ENCODE measurements around the gene SMC1A. TPM values are rescaled to one million over a fixed set of nuclear protein-coding genes. Genes with fewer than 3 reads are reported as not detected.

The SMC1A gene
- total RNA-seq, 1 experiment from 2014 or later: 89.3 TPM

GRCh38 chrX:53362449-53362848, 60.0 kb downstream of the SMC1A start (continued):
- no peak for TF ChIP-seq E2F5 (CRISPR knock-in tag; IDR thresholded peaks at IDR 0.05)

- ATAC-seq (peak; percentile 44; the same call in 1 of the 2 replicates), DNase-seq (ENCODE audit: low spot score) (peak; percentile 9)
- no peak overlapping the region for H3K27ac Mint-ChIP-seq
- TF ChIP-seq IRF1 (CRISPR knock-in tag; IDR thresholded peaks at IDR 0.05) (no peak), ATF3 (CRISPR knock-in tag; conservative IDR thresholded peaks at IDR 0.05) (no peak), CREM (CRISPR knock-in tag; IDR thresholded peaks at IDR 0.05) (no peak)
- POLR2A ChIA-PET: no interaction called here
- H3K27me3 Mint-ChIP-seq (ENCODE audit: low read depth): no peaks in the 10 kb centered on the region
- H3K4me1 Mint-ChIP-seq: peaks cover 3% of the 10 kb centered on the region; the same call in 1 of the 2 replicates
- H3K4me3 Mint-ChIP-seq: no peak overlapping the region
- CTCF ChIA-PET: no interaction called here
- H3K9me3 Mint-ChIP-seq: peaks cover 6% of the 10 kb centered on the region
- no peaks in the 10 kb centered on the region for H3K36me3 Mint-ChIP-seq
Measured at GRCh38 chrX:53357799-53358530, 64.5 kb downstream of the SMC1A start.

- peaks cover 13% of the 10 kb centered on the region for H3K9me3 Mint-ChIP-seq
- ChIA-PET CTCF (no interaction called here), POLR2A (no interaction called here)
- ATAC-seq: peak; percentile 52
- H3K27ac Mint-ChIP-seq: no peak overlapping the region
- H3K4me3 Mint-ChIP-seq: no peak overlapping the region
- no peak for TF ChIP-seq AFF4 (CRISPR knock-in tag; IDR thresholded peaks at IDR 0.05; ENCODE audit: borderline replicate concordance)
- no peak for TF ChIP-seq GRHL2 (CRISPR knock-in tag; IDR thresholded peaks at IDR 0.05; ENCODE audit: insufficient replicate concordance, severe bottlenecking)
- no peak for TF ChIP-seq NFATC4 (CRISPR knock-in tag; IDR thresholded peaks at IDR 0.05)
- TF ChIP-seq ZBTB43 (CRISPR knock-in tag; IDR thresholded peaks at IDR 0.05): no peak
- peak; percentile 50; the same call in 1 of the 2 replicates for TF ChIP-seq USF2 (CRISPR knock-in tag; IDR thresholded peaks at IDR 0.05)
- peak; percentile 56 for DNase-seq (ENCODE audit: low spot score)
- H3K36me3 Mint-ChIP-seq: no peaks in the 10 kb centered on the region
- H3K4me1 Mint-ChIP-seq: peaks cover 3% of the 10 kb centered on the region; the same call in 1 of the 2 replicates
- no peaks in the 10 kb centered on the region for H3K27me3 Mint-ChIP-seq (ENCODE audit: low read depth)
Measured at GRCh38 chrX:53356186-53356585, 66.3 kb downstream of the SMC1A start.

- Mint-ChIP-seq H3K4me1 (peaks cover 3% of the 10 kb centered on the region; the same call in 1 of the 2 replicates), H3K27me3 (ENCODE audit: low read depth) (no peaks in the 10 kb centered on the region), H3K36me3 (no peaks in the 10 kb centered on the region), H3K27ac (no peak overlapping the region), H3K4me3 (no peak overlapping the region), H3K9me3 (peaks cover 17% of the 10 kb centered on the region)
- DNase-seq (ENCODE audit: low spot score): no peak
- ATAC-seq: no peak
- POLR2A ChIA-PET: no interaction called here
- CTCF ChIA-PET: no interaction called here
- TF ChIP-seq RORB (CRISPR knock-in tag; IDR thresholded peaks at IDR 0.05) (no peak), IRF1 (CRISPR knock-in tag; IDR thresholded peaks at IDR 0.05) (no peak), CBFB (CRISPR knock-in tag; IDR thresholded peaks at IDR 0.05; ENCODE audit: low read depth) (no peak), RELA (CRISPR knock-in tag; IDR thresholded peaks at IDR 0.05; ENCODE audit: borderline replicate concordance) (no peak), FOXP4 (CRISPR knock-in tag; IDR thresholded peaks at IDR 0.05) (no peak), ZNF512 (CRISPR knock-in tag; IDR thresholded peaks at IDR 0.05; ENCODE audit: borderline replicate concordance) (no peak), ESRRA (CRISPR knock-in tag; IDR thresholded peaks at IDR 0.05; ENCODE audit: borderline replicate concordance) (no peak), OVOL2 (CRISPR knock-in tag; IDR thresholded peaks at IDR 0.05; ENCODE audit: borderline replicate concordance) (no peak)
Measured at GRCh38 chrX:53354669-53355068, 67.8 kb downstream of the SMC1A start.

All from WTC11 (cell line).